Natural killer cell (primary cell): ENCODE data around the gene KLRC1. TPM values are rescaled to one million over a fixed set of nuclear protein-coding genes. Genes with fewer than 3 reads are reported as not detected.
"Not testable (repeated sequence)": the region's sequence is repeated elsewhere in the genome, so short reads cannot be mapped to it uniquely, and the experiment has no call there.

Experiments
- ATAC-seq, 3 donors: fragments of 150-1000 bp in 2 of 3; fragments of 200-7000 bp in 1 of 3; cut with Tn5 transposase; 1 replicate in 1 of 3; 2 replicates in 2 of 3; pipeline ENCODE4 v1.10.0; 2021; ENCODE audit warnings: mild to moderate bottlenecking in 2 of 3, moderate library complexity in 2 of 3
- DNase-seq, 2 donors: peaks; one replicate each; pipeline versions ENCODE4 v3.0.0 to v3.0.0-alpha.2; 2013 to 2021; ENCODE audit warnings: mixed read lengths in 1 of 2
- H3K27ac ChIP-seq: one replicate; pipeline ENCODE4 v1.5.1; 2013; ENCODE audit warnings: mild to moderate bottlenecking, low read length
- H3K27me3 ChIP-seq: one replicate; pipeline ENCODE4 v1.6.1; 2013; ENCODE audit warnings: low read length; ENCODE audit not compliant: control insufficient read depth, insufficient read depth
- H3K36me3 ChIP-seq: one replicate; pipeline ENCODE4 v1.6.1; 2013; ENCODE audit warnings: low read length; ENCODE audit not compliant: control insufficient read depth, insufficient read depth
- H3K4me1 ChIP-seq: one replicate; pipeline ENCODE4 v1.6.1; 2013; ENCODE audit warnings: low read length; ENCODE audit not compliant: control insufficient read depth, insufficient read depth
- H3K4me3 ChIP-seq: one replicate; pipeline ENCODE4 v1.5.1; 2013; ENCODE audit warnings: low read length
- H3K9me3 ChIP-seq: one replicate; pipeline ENCODE4 v1.6.1; 2013; ENCODE audit warnings: low read length; ENCODE audit not compliant: control insufficient read depth, insufficient read depth
- H3K27ac Mint-ChIP-seq, 2 donors: one replicate each; pipeline ENCODE4 v1.8.0; 2022; ENCODE audit warnings: mild to moderate bottlenecking in 2 of 2, mixed read lengths in 2 of 2, moderate library complexity in 1 of 2
- H3K27me3 Mint-ChIP-seq, 2 donors: one replicate each; pipeline ENCODE4 v1.8.0; 2022; ENCODE audit warnings: low read depth in 2 of 2, mixed read lengths in 2 of 2
- H3K36me3 Mint-ChIP-seq: one replicate; pipeline ENCODE4 v1.8.0; 2022; ENCODE audit warnings: mixed read lengths
- H3K4me1 Mint-ChIP-seq, 2 donors: one replicate each; pipeline ENCODE4 v1.8.0; 2022; ENCODE audit warnings: mixed read lengths in 2 of 2
- H3K4me3 Mint-ChIP-seq: one replicate; pipeline ENCODE4 v1.8.0; 2022; ENCODE audit warnings: mild to moderate bottlenecking, moderate library complexity, mixed read lengths
- H3K9me3 Mint-ChIP-seq, 2 donors: one replicate each; pipeline ENCODE4 v1.8.0; 2022; ENCODE audit warnings: mixed read lengths in 2 of 2
- WGBS: methylation state at CpG from one replicate; pipeline ENCODE4 v1.1.7; 2013; ENCODE audit warnings: missing lambda C conversion rate; ENCODE audit not compliant: insufficient coverage; 5-methylcytosine and 5-hydroxymethylcytosine counted together
- intact Hi-C: fragments of 100-400 bp; cut with micrococcal nuclease; formaldehyde crosslinking; loops from one replicate; pipeline ENCODE4 v1.14.2; 2022
- total RNA-seq, 4 donors: library from RNA; stranded (reverse); fragments of 120-200 nt in 1 of 4; gene quantifications; one replicate each; pipeline versions ENCODE4 v1.2.3 to v1.2.4, GENCODE V29; 2013 to 2022
- TF ChIP-seq, protein P1 (sequence below): fragments of 200-600 bp; IDR thresholded peaks from one replicate; pipeline ENCODE4 v1.8.0; 2022; ENCODE audit warnings: antibody characterized with exemption

KLRC1 gene
- total RNA-seq, 3 donors from 2014 or later (not counting 1 experiment from before 2014, with no cell fraction given): 30.0 to 180 (median 83.1) TPM

DNA sequence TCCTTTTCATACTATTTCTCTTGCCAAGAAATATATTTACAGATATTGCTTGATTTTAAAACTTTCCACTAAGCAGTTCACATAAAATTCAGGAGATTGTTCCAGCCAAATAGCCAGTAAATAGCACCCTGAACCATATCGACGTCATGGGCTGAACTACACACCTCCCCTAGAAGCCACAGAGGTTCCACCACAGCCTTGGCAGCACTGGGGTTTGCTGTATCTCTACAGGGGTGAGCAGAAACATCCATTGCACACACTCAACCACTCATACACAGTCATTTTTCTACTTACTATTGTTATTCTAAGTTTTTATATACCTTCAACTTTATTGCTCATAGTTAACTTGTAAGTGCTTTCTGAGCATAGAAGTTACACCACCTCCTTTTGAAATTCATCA lies 44.4 kb upstream of the KLRC1 start:
- Mint-ChIP-seq H3K4me3 (peak overlapping the region; percentile 77), H3K36me3 (no peaks in the 10 kb centered on the region), H3K4me1 (peaks cover 33 to 36% of the 10 kb centered on the region in 2 donors), H3K27ac (peak overlapping the region; percentile 84 to 93), H3K27me3 (no peaks in the 10 kb centered on the region), H3K9me3 (no peaks in the 10 kb centered on the region)
- TF ChIP-seq, protein P1, sequence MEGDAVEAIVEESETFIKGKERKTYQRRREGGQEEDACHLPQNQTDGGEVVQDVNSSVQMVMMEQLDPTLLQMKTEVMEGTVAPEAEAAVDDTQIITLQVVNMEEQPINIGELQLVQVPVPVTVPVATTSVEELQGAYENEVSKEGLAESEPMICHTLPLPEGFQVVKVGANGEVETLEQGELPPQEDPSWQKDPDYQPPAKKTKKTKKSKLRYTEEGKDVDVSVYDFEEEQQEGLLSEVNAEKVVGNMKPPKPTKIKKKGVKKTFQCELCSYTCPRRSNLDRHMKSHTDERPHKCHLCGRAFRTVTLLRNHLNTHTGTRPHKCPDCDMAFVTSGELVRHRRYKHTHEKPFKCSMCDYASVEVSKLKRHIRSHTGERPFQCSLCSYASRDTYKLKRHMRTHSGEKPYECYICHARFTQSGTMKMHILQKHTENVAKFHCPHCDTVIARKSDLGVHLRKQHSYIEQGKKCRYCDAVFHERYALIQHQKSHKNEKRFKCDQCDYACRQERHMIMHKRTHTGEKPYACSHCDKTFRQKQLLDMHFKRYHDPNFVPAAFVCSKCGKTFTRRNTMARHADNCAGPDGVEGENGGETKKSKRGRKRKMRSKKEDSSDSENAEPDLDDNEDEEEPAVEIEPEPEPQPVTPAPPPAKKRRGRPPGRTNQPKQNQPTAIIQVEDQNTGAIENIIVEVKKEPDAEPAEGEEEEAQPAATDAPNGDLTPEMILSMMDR: no peak
- H3K4me3 ChIP-seq: no peak overlapping the region
- no peaks in the 10 kb centered on the region for H3K27me3 ChIP-seq
- H3K4me1 ChIP-seq: peaks cover 7% of the 10 kb centered on the region
- intact Hi-C loops: loop anchor here (1.0 to 5.0 kb wide), 5 partner anchors 44 to 285 kb away; partner anchors contain the start of genes GABARAPL1 and KLRC1
- no peaks in the 10 kb centered on the region for H3K9me3 ChIP-seq
- peak overlapping the region; percentile 65 for H3K27ac ChIP-seq
- H3K36me3 ChIP-seq: no peaks in the 10 kb centered on the region
- DNase-seq (peak; percentile 65 to 79), ATAC-seq (peak; percentile 94 to 100 (median 96))
- WGBS: 46% methylated on average over 2 of the region's 2 CpGs

DNA sequence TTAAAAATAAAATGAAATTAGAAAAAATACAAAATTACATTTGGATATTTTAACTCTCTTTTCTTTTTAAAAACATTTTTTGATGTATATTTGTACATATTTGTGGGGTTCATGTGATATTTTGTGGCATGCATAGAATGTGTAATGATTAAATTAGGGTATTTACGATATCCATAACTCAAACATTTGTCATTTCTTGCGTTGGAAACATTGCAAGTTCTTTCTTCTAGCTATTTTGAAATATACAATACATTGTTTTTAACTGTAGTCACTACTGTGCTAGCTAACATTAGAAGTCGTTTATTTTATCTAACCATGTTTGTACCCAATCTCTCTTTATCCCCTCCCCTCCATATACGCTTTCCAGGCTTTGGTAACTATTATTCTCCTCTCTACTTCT lies 38.6 kb upstream of the KLRC1 start:
- intact Hi-C loops: no loop called here
- DNase-seq (no peak), ATAC-seq (no peak)
- no peaks in the 10 kb centered on the region for H3K27me3 ChIP-seq
- no peaks in the 10 kb centered on the region for H3K27me3 Mint-ChIP-seq
- no peaks in the 10 kb centered on the region for H3K9me3 ChIP-seq
- H3K4me3 ChIP-seq: no peak overlapping the region
- H3K4me1 Mint-ChIP-seq: peaks cover 5 to 8% of the 10 kb centered on the region in 2 donors
- H3K4me3 Mint-ChIP-seq: no peak overlapping the region
- no peaks in the 10 kb centered on the region for H3K36me3 Mint-ChIP-seq
- H3K36me3 ChIP-seq: no peaks in the 10 kb centered on the region
- no peak overlapping the region for H3K27ac ChIP-seq
- no peaks in the 10 kb centered on the region for H3K4me1 ChIP-seq
- no peak overlapping the region for H3K27ac Mint-ChIP-seq
- TF ChIP-seq, protein P1: no peak
- H3K9me3 Mint-ChIP-seq: no peaks in the 10 kb centered on the region
- 100% methylated on average over 1 of the region's 4 CpGs for WGBS

DNA sequence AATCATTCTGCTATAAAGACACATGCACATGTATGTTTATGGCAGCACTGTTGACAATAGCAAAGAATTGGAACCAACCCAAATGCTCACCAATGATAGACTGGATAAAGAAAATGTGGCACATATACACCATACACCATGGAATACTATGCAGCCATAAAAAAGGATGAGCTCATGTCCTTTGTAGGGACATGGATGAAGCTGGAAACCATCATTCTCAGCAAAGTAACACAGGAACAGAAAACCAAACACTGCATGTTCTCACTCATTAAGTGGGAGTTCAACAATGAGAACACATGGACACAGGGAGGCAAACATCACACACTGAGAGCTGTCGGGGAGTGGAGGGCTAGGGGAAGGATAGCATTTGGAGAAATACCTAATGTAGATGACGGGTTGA lies 34.2 kb upstream of the KLRC1 start:
- 100% methylated on average over 2 of the region's 2 CpGs for WGBS
- H3K27me3 Mint-ChIP-seq, intact Hi-C loops: not testable (repeated sequence)

DNA sequence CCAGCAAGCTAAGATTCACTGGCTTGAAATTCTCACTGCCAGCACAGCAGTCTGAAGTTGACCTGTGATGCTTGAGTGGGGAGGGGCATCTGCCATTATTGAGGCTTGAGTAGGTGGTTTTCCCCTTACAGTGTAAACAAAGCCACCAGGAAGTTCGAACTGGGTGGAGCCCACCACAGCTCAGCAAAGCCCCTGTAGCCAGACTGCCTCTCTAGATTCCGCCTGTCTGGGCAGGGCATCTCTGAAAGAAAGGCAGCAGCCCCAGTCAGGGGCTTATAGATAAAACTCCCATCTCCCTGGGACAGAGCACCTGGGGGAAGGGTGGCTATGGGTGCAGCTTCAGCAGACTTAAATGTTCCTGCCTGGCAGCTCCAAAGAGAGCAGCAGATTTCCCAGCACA lies 28.7 kb upstream of the KLRC1 start:
- Mint-ChIP-seq H3K9me3 (peaks cover 7 to 11% of the 10 kb centered on the region in 2 donors), H3K27ac (peak overlapping the region; percentile 71 to 87), H3K36me3 (peaks cover 16% of the 10 kb centered on the region), H3K4me1 (peaks cover 26 to 38% of the 10 kb centered on the region in 2 donors), H3K4me3 (peak overlapping the region; percentile 70)
- H3K4me3 ChIP-seq, H3K27me3 ChIP-seq, intact Hi-C loops, H3K36me3 ChIP-seq, H3K9me3 ChIP-seq, H3K27me3 Mint-ChIP-seq: not testable (repeated sequence)
- 9% methylated on average over 2 of the region's 2 CpGs for WGBS
- Histone ChIP-seq H3K4me1 (peaks cover 15% of the 10 kb centered on the region), H3K27ac (peak overlapping the region; percentile 40)
- peak in 1 of 2 donors; percentile 54 for DNase-seq
- ATAC-seq: peak; percentile 67 to 91 (median 89)

More for the DNA sequence above, 34.2 kb upstream of the KLRC1 start:
- H3K36me3 ChIP-seq, H3K9me3 ChIP-seq, ATAC-seq, H3K4me1 ChIP-seq, H3K27ac Mint-ChIP-seq, DNase-seq, H3K4me3 Mint-ChIP-seq, H3K4me3 ChIP-seq, H3K27ac ChIP-seq, H3K27me3 ChIP-seq: not testable (repeated sequence)
- Mint-ChIP-seq H3K36me3 (peaks cover 16% of the 10 kb centered on the region), H3K9me3 (peaks cover 6 to 11% of the 10 kb centered on the region in 2 donors), H3K4me1 (peaks cover 9 to 21% of the 10 kb centered on the region in 2 donors)

DNA sequence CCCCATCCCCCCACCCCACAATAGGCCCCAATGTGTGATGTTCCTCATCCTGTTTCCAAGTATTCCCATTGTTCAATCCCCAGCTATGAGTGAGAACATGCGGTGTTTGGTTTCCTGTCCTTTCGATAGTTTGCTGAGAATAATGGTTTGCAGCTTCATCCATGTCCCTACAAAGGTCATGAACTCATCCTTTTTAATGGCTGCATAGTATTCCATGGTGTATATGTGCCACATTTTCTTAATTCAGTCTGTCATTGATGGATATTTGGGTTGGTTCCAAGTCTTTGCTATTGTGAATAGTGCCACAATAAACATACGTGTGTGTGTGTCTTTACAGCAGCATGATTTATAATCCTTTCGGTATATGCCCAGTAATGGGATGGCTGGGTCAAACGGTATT lies 19.6 kb upstream of the KLRC1 start:
- ATAC-seq, H3K4me3 Mint-ChIP-seq: not testable (repeated sequence)

More for the DNA sequence above, 19.6 kb upstream of the KLRC1 start:
- H3K9me3 ChIP-seq, H3K27ac Mint-ChIP-seq, H3K27me3 Mint-ChIP-seq, H3K4me1 ChIP-seq, H3K4me1 Mint-ChIP-seq, intact Hi-C loops, H3K27ac ChIP-seq, DNase-seq, H3K36me3 ChIP-seq, H3K27me3 ChIP-seq, H3K4me3 ChIP-seq: not testable (repeated sequence)
- H3K9me3 Mint-ChIP-seq: peaks cover 0 to 11% of the 10 kb centered on the region in 2 donors
- WGBS: 88% methylated on average over 5 of the region's 5 CpGs
- peaks cover 10% of the 10 kb centered on the region for H3K36me3 Mint-ChIP-seq
